Measurements from ENCODE around the gene SPOCK1.

The SPOCK1 gene

GRCh38 chr5:137365126-137365865 is 133.8 kb downstream of the SPOCK1 start:
- ATAC-seq (ENCODE audit: low read depth), result no peak
- no peak overlapping the region for H3K27ac Mint-ChIP-seq
- H3K27me3 Mint-ChIP-seq, result peaks cover 1% of the 10 kb centered on the region
- no peaks in the 10 kb centered on the region for H3K9me3 Mint-ChIP-seq
- DNase-seq (ENCODE audit: low spot score in 2 of 2), result no peak
- H3K4me1 Mint-ChIP-seq, result no peaks in the 10 kb centered on the region
- no peak overlapping the region for H3K4me3 Mint-ChIP-seq
- no peaks in the 10 kb centered on the region for H3K36me3 Mint-ChIP-seq

GRCh38 chr5:137361280-137361679 is 137.8 kb downstream of the SPOCK1 start:
- Mint-ChIP-seq H3K27ac (no peak overlapping the region), H3K9me3 (no peaks in the 10 kb centered on the region), H3K27me3 (peaks cover 1% of the 10 kb centered on the region), H3K36me3 (no peaks in the 10 kb centered on the region), H3K4me1 (no peaks in the 10 kb centered on the region), H3K4me3 (no peak overlapping the region)
- DNase-seq (ENCODE audit: low spot score in 2 of 2) (no peak), ATAC-seq (ENCODE audit: low read depth) (no peak)

GRCh38 chr5:137360607-137361006 is 138.5 kb downstream of the SPOCK1 start:
- Mint-ChIP-seq H3K27ac (no peak overlapping the region), H3K36me3 (no peaks in the 10 kb centered on the region), H3K27me3 (peaks cover 1% of the 10 kb centered on the region), H3K4me3 (no peak overlapping the region), H3K9me3 (no peaks in the 10 kb centered on the region), H3K4me1 (no peaks in the 10 kb centered on the region)
- no peak for ATAC-seq (ENCODE audit: low read depth)
- DNase-seq (ENCODE audit: low spot score in 2 of 2), result no peak

DNA sequence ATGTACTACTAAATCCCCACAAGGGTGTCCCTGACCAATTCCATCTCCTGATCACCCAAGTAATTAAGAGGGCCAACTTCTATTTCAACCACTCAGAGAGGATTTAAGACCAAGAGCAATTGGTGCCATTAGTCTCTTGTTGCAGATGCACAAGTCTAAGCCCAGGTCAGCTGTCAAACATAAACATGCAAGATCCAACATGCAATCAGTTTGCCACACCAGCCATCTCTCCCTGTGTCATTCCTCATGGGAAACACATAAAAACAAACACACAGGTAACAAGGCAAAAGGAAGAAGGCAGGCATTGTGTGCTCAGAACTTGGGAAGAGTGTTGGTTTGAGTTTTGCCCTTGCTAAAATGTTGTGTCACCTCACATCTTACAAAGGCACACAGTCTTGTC is 139.2 kb downstream of the SPOCK1 start:
- Mint-ChIP-seq H3K27ac (no peak overlapping the region), H3K27me3 (peaks cover 1% of the 10 kb centered on the region), H3K36me3 (no peaks in the 10 kb centered on the region), H3K4me3 (no peak overlapping the region), H3K9me3 (no peaks in the 10 kb centered on the region), H3K4me1 (no peaks in the 10 kb centered on the region)
- DNase-seq (ENCODE audit: low spot score in 2 of 2), result no peak
- no peak for ATAC-seq (ENCODE audit: low read depth)

GRCh38 chr5:137357436-137357835 is 141.7 kb downstream of the SPOCK1 start:
- Mint-ChIP-seq H3K36me3 (no peaks in the 10 kb centered on the region), H3K27ac (no peak overlapping the region)
- ATAC-seq (ENCODE audit: low read depth), result no peak

DNA sequence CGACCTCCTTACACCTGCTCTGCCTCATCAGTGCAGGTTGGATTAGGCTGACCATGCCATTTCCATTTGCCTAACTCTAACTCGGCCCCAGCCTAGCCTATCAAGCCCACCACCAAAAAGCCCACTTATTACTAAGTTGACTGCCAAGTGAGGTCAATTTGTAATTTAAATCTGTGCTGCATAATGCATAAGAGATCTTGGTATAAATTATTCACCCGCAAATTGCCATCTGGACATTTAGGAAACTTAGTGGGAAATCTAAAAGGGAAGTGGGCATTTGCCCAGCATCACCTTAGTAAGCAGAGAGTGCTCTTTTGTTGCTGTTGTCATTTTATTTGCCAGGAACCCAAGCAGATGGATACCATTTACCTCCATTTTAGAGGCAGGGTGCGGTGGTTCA is 143.0 kb downstream of the SPOCK1 start:
- H3K27me3 Mint-ChIP-seq, result peaks cover 6% of the 10 kb centered on the region
- H3K4me1 Mint-ChIP-seq, result no peaks in the 10 kb centered on the region
- H3K4me3 Mint-ChIP-seq, result no peak overlapping the region
- no peak overlapping the region for H3K27ac Mint-ChIP-seq
- DNase-seq (ENCODE audit: low spot score in 2 of 2) (no peak), ATAC-seq (ENCODE audit: low read depth) (no peak)
- no peaks in the 10 kb centered on the region for H3K36me3 Mint-ChIP-seq
- peaks cover 3% of the 10 kb centered on the region for H3K9me3 Mint-ChIP-seq

More at GRCh38 chr5:137357436-137357835, 141.7 kb downstream of the SPOCK1 start:
- no peak for DNase-seq (ENCODE audit: low spot score in 2 of 2)
- H3K4me1 Mint-ChIP-seq, result no peaks in the 10 kb centered on the region
- H3K9me3 Mint-ChIP-seq, result peaks cover 3% of the 10 kb centered on the region
- no peak overlapping the region for H3K4me3 Mint-ChIP-seq
- H3K27me3 Mint-ChIP-seq, result peaks cover 8% of the 10 kb centered on the region

DNA sequence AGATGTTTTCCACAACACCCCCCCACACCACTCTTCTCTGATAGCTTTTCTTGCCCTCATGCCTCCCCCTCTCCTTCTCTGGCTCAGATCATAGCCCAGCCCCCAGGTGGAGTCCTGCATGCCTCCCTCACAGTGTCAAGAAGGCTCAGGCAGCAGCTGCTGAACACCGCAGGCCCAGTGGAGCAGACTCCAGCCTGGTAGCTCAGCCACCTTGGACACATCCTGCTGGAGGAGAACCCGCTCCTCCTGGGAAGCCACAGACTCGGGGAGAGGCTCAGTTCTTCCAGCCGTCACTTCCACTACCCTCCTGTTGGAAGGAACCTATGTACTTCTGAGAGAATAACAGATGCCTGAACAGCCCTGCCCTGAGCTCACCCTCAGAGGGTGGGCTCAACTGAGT is 143.4 kb downstream of the SPOCK1 start:
- no peaks in the 10 kb centered on the region for H3K36me3 Mint-ChIP-seq
- DNase-seq (ENCODE audit: low spot score in 2 of 2), result no peak
- H3K4me1 Mint-ChIP-seq, result no peaks in the 10 kb centered on the region
- no peak for ATAC-seq (ENCODE audit: low read depth)
- H3K4me3 Mint-ChIP-seq, result no peak overlapping the region
- H3K9me3 Mint-ChIP-seq, result peaks cover 3% of the 10 kb centered on the region
- peaks cover 6% of the 10 kb centered on the region for H3K27me3 Mint-ChIP-seq
- H3K27ac Mint-ChIP-seq, result no peak overlapping the region

GRCh38 chr5:137352095-137352494 is 147.0 kb downstream of the SPOCK1 start:
- DNase-seq (ENCODE audit: low spot score in 2 of 2), result no peak
- Mint-ChIP-seq H3K4me3 (no peak overlapping the region), H3K9me3 (peaks cover 3% of the 10 kb centered on the region), H3K36me3 (no peaks in the 10 kb centered on the region), H3K4me1 (no peaks in the 10 kb centered on the region), H3K27me3 (peaks cover 8% of the 10 kb centered on the region), H3K27ac (no peak overlapping the region)
- no peak for ATAC-seq (ENCODE audit: low read depth)

- no peak overlapping the region for H3K27ac Mint-ChIP-seq
- H3K9me3 Mint-ChIP-seq, result peaks cover 3% of the 10 kb centered on the region
- no peaks in the 10 kb centered on the region for H3K36me3 Mint-ChIP-seq
- no peak for DNase-seq (ENCODE audit: low spot score in 2 of 2)
- ATAC-seq (ENCODE audit: low read depth), result no peak
- H3K27me3 Mint-ChIP-seq, result peaks cover 8% of the 10 kb centered on the region
- H3K4me1 Mint-ChIP-seq, result no peaks in the 10 kb centered on the region
- H3K4me3 Mint-ChIP-seq, result no peak overlapping the region
Measured at GRCh38 chr5:137350791-137351190, 148.3 kb downstream of the SPOCK1 start.

- Mint-ChIP-seq H3K27ac (no peak overlapping the region), H3K4me3 (no peak overlapping the region), H3K27me3 (peaks cover 3% of the 10 kb centered on the region), H3K9me3 (no peaks in the 10 kb centered on the region), H3K36me3 (no peaks in the 10 kb centered on the region), H3K4me1 (no peaks in the 10 kb centered on the region)
- DNase-seq (ENCODE audit: low spot score in 2 of 2), result no peak
- no peak for ATAC-seq (ENCODE audit: low read depth)
Measured at GRCh38 chr5:137348759-137349158, 150.4 kb downstream of the SPOCK1 start.

GRCh38 chr5:137347865-137348264 is 151.3 kb downstream of the SPOCK1 start:
- DNase-seq (ENCODE audit: low spot score in 2 of 2), result no peak
- H3K27me3 Mint-ChIP-seq, result peaks cover 1% of the 10 kb centered on the region
- ATAC-seq (ENCODE audit: low read depth), result no peak
- no peaks in the 10 kb centered on the region for H3K4me1 Mint-ChIP-seq
- no peaks in the 10 kb centered on the region for H3K36me3 Mint-ChIP-seq
- no peak overlapping the region for H3K27ac Mint-ChIP-seq
- no peaks in the 10 kb centered on the region for H3K9me3 Mint-ChIP-seq
- H3K4me3 Mint-ChIP-seq, result no peak overlapping the region

DNA sequence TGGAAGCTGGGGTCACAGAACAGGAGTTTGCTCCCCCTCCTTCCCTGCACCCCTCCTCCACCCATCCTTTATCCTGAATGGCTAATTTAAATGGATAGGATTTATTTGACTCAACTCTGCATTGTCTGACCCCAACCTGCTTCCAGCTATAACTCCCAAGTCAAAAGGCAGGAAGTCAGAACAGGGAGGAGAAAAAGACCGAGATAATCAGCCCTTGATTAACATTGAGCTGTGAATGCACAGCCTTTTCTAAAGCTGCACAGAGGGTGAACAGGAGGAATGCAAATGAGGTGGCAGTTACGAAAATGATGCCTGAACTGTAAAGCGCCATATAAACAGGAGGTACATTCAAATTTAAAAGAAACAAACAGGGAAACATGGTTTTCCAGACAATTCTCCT is 152.8 kb downstream of the SPOCK1 start:
- ATAC-seq (ENCODE audit: low read depth) (no peak), DNase-seq (ENCODE audit: low spot score in 2 of 2) (no peak)
- Mint-ChIP-seq H3K27me3 (peaks cover 3% of the 10 kb centered on the region), H3K9me3 (no peaks in the 10 kb centered on the region), H3K27ac (no peak overlapping the region), H3K36me3 (no peaks in the 10 kb centered on the region), H3K4me1 (no peaks in the 10 kb centered on the region), H3K4me3 (no peak overlapping the region)

DNA sequence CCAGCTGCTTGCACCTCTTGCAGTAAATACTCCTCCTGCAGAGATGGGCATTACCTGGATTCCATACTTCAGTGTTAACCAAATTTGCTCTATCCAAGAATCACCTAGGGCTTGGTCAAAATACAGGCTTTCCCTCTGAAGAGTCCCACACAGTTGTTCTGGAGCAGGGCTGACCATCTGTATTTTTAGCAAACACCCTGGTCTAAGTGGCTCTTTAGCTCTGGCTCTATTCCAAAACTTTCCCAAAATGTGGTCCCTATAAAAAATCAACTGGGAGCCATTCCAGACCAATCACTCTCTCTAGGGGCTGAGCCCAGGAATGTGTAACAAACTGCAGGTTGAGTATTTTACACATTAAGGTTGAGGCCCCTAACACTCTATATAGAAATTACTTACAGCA is 153.7 kb downstream of the SPOCK1 start:
- Mint-ChIP-seq H3K27me3 (peaks cover 8% of the 10 kb centered on the region), H3K9me3 (no peaks in the 10 kb centered on the region), H3K27ac (no peak overlapping the region), H3K4me3 (no peak overlapping the region), H3K36me3 (no peaks in the 10 kb centered on the region), H3K4me1 (no peaks in the 10 kb centered on the region)
- DNase-seq (ENCODE audit: low spot score in 2 of 2), result no peak
- ATAC-seq (ENCODE audit: low read depth), result no peak

DNA sequence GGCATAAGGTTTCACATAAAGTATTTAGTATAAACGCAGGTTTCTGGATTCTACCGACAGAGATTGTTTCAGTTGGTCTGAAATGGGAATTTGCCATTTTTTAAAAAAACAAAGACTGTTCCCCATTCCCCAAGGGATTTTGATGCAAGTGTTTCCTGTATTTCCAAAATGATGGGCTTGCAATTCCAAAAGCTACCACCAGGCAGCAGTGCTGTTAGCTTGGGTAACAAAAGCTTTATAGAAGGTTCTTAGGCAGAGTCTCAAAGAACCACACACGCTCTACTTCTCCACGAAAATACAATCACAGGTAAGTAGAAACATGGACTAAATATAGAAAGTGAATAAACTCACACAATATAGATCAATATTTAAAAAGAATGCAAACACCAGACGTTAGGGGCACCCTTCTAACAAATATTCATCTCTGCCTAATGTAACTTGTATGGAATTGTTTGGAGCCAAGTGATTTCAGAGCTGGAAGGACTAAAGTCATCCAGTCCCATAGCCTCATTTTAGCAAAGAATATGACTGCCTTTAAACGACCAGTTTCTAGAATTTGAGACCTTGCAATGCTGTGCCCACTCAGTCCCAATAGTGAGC is 154.3 kb downstream of the SPOCK1 start:
- no peaks in the 10 kb centered on the region for H3K9me3 Mint-ChIP-seq
- no peak for DNase-seq (ENCODE audit: low spot score in 2 of 2)
- H3K4me3 Mint-ChIP-seq, result no peak overlapping the region
- ATAC-seq (ENCODE audit: low read depth), result no peak
- H3K4me1 Mint-ChIP-seq, result no peaks in the 10 kb centered on the region
- peaks cover 6% of the 10 kb centered on the region for H3K27me3 Mint-ChIP-seq
- H3K36me3 Mint-ChIP-seq, result no peaks in the 10 kb centered on the region
- no peak overlapping the region for H3K27ac Mint-ChIP-seq

DNA sequence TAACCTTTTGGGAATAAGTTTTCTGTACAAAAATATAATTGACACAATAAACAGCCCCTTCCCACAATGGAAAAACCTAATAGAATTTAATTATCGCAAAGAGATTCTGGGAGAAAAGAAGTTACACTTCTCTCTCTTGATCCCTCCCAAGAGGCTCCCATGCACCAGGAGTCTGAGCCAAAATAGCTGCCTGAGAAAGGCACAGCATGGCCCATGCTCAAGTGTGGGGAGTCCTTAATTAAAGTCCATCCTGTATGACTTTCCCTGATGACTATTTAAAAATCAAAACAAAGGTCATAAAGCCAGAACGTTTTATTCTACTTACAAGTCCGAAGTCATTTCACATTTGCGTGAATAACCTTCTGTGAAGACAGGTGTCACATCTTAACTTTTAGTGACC is 155.1 kb downstream of the SPOCK1 start:
- no peak overlapping the region for H3K27ac Mint-ChIP-seq
- H3K9me3 Mint-ChIP-seq, result no peaks in the 10 kb centered on the region
- no peaks in the 10 kb centered on the region for H3K36me3 Mint-ChIP-seq
- DNase-seq (ENCODE audit: low spot score in 2 of 2), result no peak
- H3K4me3 Mint-ChIP-seq, result no peak overlapping the region
- H3K27me3 Mint-ChIP-seq, result peaks cover 6% of the 10 kb centered on the region
- no peak for ATAC-seq (ENCODE audit: low read depth)
- H3K4me1 Mint-ChIP-seq, result no peaks in the 10 kb centered on the region

Data from memory B cell (primary cell).